ENCODE measurements around the gene SMG5. TPM values are rescaled to one million over a fixed set of nuclear protein-coding genes. Genes with fewer than 3 reads are reported as not detected.

SMG5 gene
- total RNA-seq, 1 donor from 2014 or later = 77.1 TPM

- Mint-ChIP-seq H3K36me3 (ENCODE audit: low read depth) (peaks cover 92% of the 10 kb centered on the region), H3K4me3 (no peak overlapping the region), H3K27ac (no peak overlapping the region), H3K27me3 (no peaks in the 10 kb centered on the region), H3K4me1 (no peaks in the 10 kb centered on the region), H3K9me3 (no peaks in the 10 kb centered on the region)
- POLR2A ChIA-PET = no interaction called here
- no peak for DNase-seq
- no peak for ATAC-seq (ENCODE audit: low read depth)
- CTCF ChIA-PET = no interaction called here
- TF ChIP-seq, protein P1, sequence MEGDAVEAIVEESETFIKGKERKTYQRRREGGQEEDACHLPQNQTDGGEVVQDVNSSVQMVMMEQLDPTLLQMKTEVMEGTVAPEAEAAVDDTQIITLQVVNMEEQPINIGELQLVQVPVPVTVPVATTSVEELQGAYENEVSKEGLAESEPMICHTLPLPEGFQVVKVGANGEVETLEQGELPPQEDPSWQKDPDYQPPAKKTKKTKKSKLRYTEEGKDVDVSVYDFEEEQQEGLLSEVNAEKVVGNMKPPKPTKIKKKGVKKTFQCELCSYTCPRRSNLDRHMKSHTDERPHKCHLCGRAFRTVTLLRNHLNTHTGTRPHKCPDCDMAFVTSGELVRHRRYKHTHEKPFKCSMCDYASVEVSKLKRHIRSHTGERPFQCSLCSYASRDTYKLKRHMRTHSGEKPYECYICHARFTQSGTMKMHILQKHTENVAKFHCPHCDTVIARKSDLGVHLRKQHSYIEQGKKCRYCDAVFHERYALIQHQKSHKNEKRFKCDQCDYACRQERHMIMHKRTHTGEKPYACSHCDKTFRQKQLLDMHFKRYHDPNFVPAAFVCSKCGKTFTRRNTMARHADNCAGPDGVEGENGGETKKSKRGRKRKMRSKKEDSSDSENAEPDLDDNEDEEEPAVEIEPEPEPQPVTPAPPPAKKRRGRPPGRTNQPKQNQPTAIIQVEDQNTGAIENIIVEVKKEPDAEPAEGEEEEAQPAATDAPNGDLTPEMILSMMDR (IDR thresholded peaks at IDR 0.05) = no peak
- intact Hi-C loops (cut with micrococcal nuclease) = loop anchor here (5.0 kb wide), 2 partner anchors 35 to 90 kb away; partner anchors contain the start of genes SMG5 and TMEM79
These were observed 34.3 kb upstream of the SMG5 start for GRCh38 chr1:156316909-156317308.

DNA sequence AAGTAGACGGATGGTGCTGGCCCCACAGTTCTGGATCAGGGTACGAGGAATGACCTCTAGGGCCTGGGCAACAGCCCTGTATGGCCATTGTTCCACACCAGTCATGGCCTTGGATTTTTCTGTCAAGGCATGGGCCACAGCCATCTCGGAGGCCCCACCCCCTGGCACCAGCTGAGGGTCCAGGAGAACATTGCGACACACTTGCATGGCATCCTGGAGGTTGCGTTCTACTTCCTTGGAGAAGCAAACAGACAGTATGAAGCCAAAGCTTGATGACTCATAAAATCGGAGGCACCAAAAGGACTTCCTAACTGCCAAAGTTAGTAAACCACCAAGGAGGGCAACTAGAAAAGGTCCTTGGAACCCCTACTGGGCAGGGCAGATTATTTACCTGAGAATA, 28.3 kb upstream of the SMG5 start:
- DNase-seq (no peak), ATAC-seq (ENCODE audit: low read depth) (no peak)
- intact Hi-C loops (cut with micrococcal nuclease) = no loop called here
- Mint-ChIP-seq H3K27ac (no peak overlapping the region), H3K27me3 (no peaks in the 10 kb centered on the region), H3K4me3 (no peak overlapping the region), H3K36me3 (ENCODE audit: low read depth) (peaks cover 79% of the 10 kb centered on the region), H3K4me1 (no peaks in the 10 kb centered on the region), H3K9me3 (no peaks in the 10 kb centered on the region)
- ChIA-PET POLR2A (no interaction called here), CTCF (no interaction called here)
- TF ChIP-seq, protein P1 (IDR thresholded peaks at IDR 0.05) = no peak

- TF ChIP-seq, protein P1 (IDR thresholded peaks at IDR 0.05) = no peak
- ATAC-seq (ENCODE audit: low read depth) = no peak
- intact Hi-C loops (cut with micrococcal nuclease) = no loop called here
- ChIA-PET CTCF (no interaction called here), POLR2A (no interaction called here)
- Mint-ChIP-seq H3K4me1 (no peaks in the 10 kb centered on the region), H3K9me3 (no peaks in the 10 kb centered on the region), H3K4me3 (no peak overlapping the region), H3K27me3 (no peaks in the 10 kb centered on the region), H3K27ac (no peak overlapping the region), H3K36me3 (ENCODE audit: low read depth) (peaks cover 65% of the 10 kb centered on the region)
- no peak for DNase-seq
These were observed 25.5 kb upstream of the SMG5 start for GRCh38 chr1:156308078-156308477.

GRCh38 chr1:156305215-156305614, 22.6 kb upstream of the SMG5 start:
- DNase-seq = no peak
- no peaks in the 10 kb centered on the region for H3K4me1 Mint-ChIP-seq
- H3K27me3 Mint-ChIP-seq = no peaks in the 10 kb centered on the region
- TF ChIP-seq, protein P1 (IDR thresholded peaks at IDR 0.05) = no peak
- H3K27ac Mint-ChIP-seq = no peak overlapping the region
- no peak for ATAC-seq (ENCODE audit: low read depth)
- peaks cover 42% of the 10 kb centered on the region for H3K36me3 Mint-ChIP-seq (ENCODE audit: low read depth)
- no peak overlapping the region for H3K4me3 Mint-ChIP-seq
- intact Hi-C loops (cut with micrococcal nuclease) = no loop called here
- ChIA-PET POLR2A (no interaction called here), CTCF (no interaction called here)
- H3K9me3 Mint-ChIP-seq = no peaks in the 10 kb centered on the region

DNA sequence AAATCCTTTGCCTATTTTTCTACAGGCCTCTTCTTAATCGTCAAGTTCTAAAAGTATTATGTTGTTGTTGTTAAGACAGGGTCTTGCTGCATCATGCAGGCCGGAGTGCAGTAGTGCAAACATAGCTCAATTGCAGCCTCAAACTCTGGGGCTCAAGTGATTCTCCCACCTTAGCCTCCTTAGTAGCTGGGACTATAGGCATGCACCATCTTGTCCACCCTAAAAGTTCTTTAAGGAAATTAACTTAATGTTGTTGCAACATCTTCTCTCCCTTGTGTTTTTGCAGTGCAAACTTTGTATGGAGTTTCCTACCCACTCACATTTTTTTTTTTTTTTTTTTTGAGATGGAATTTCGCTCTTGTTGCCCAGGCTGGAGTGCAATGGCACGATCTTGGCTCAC, 20.6 kb upstream of the SMG5 start:
- POLR2A ChIA-PET = interaction anchor here (0.7 kb wide), 2 partner anchors 17 kb away, joined by 6 read pairs; no protein-coding TSS in a partner anchor

More for the DNA sequence above, 20.6 kb upstream of the SMG5 start:
- no peak for DNase-seq
- ATAC-seq (ENCODE audit: low read depth) = no peak
- Mint-ChIP-seq H3K27me3 (no peaks in the 10 kb centered on the region), H3K27ac (no peak overlapping the region), H3K4me1 (no peaks in the 10 kb centered on the region), H3K36me3 (ENCODE audit: low read depth) (peaks cover 28% of the 10 kb centered on the region), H3K4me3 (no peak overlapping the region), H3K9me3 (no peaks in the 10 kb centered on the region)
- CTCF ChIA-PET = interaction anchor here (0.6 kb wide), 1 partner anchor 407 kb away, joined by 3 read pairs; no protein-coding TSS in a partner anchor
- intact Hi-C loops (cut with micrococcal nuclease) = no loop called here
- TF ChIP-seq, protein P1 (IDR thresholded peaks at IDR 0.05) = no peak

Data from activated B cell treated with CpG ODN at 0.5 μM for 24 hours (primary cell).